ENCODE measurements around the gene STARD3.

Gene STARD3

DNA sequence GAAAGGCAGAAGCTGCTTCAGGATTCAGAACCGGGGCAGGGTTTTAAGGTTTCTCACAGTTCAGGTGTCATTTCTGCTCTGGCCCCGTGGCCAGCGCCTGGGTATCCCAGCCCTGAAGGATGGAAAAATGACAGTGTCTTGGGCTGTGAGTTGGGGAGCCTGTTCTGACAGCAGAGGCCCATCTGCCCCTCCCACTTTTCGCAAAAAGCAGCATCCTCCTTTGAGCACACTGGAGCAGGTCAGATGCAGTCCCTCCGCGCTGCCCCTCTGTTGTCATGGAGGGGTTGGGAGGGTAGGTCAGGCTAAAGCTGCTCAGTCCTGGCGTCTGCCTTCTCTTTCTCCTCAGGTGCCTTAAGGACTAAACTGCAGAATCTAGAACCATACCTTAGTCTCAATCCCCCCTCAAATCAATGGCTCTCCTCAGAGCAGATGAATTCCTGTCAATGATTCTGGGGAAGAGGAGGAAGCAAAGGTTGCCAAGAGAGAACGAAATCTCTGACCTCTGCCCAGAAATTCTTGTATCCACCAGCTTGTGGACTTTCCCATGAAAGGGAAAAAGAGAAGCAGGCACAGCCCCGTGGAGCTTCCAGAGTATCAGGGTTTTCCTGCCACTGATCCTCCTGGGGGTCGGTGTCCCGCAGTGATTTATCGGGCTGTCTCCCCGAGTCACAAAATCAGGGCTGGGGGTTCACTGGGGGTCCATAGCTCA lies 36.5 kb upstream of the STARD3 start:
- Histone ChIP-seq H3K4me3 (ENCODE audit: low read length, poor library complexity, severe bottlenecking) (no peak overlapping the region), H4K20me1 (ENCODE audit: insufficient read depth, low read length, poor library complexity, severe bottlenecking) (no peaks in the 10 kb centered on the region), H3K4me2 (ENCODE audit: low read depth, low read length, poor library complexity, severe bottlenecking) (no peak overlapping the region), H3K9me2 (replicated peaks; ENCODE audit: low read depth, low read length) (no peaks in the 10 kb centered on the region), H3K4me1 (ENCODE audit: insufficient read depth, low read length, poor library complexity, severe bottlenecking) (no peaks in the 10 kb centered on the region), H3K27me3 (ENCODE audit: insufficient read depth, low read length, poor library complexity, severe bottlenecking) (peaks cover 30% of the 10 kb centered on the region), H3K36me3 (ENCODE audit: insufficient read depth, low read length) (no peaks in the 10 kb centered on the region), H3K9ac (ENCODE audit: low read depth, low read length, poor library complexity, severe bottlenecking) (no peak overlapping the region), H2AFZ (ENCODE audit: low read length) (no peak overlapping the region), H3K9me3 (ENCODE audit: insufficient read depth, low read depth, low read length) (no peaks in the 10 kb centered on the region), H3F3A (ENCODE audit: low read depth) (no peaks in the 10 kb centered on the region), H3K79me2 (ENCODE audit: insufficient read depth, low read length) (no peaks in the 10 kb centered on the region)
- no peak for TF ChIP-seq CTCF (conservative IDR thresholded peaks at IDR 0.05; ENCODE audit: low read length)
- TF ChIP-seq EZH2phosphoT487 (IDR thresholded peaks at IDR 0.05; ENCODE audit: borderline replicate concordance): no peak

- H3K36me3 ChIP-seq (ENCODE audit: insufficient read depth, low read length): no peaks in the 10 kb centered on the region
- H3K4me1 ChIP-seq (ENCODE audit: insufficient read depth, low read length, poor library complexity, severe bottlenecking): no peaks in the 10 kb centered on the region
- no peaks in the 10 kb centered on the region for H3K9me3 ChIP-seq (ENCODE audit: insufficient read depth, low read depth, low read length)
- TF ChIP-seq CTCF (conservative IDR thresholded peaks at IDR 0.05; ENCODE audit: low read length) (no peak), EZH2phosphoT487 (IDR thresholded peaks at IDR 0.05; ENCODE audit: borderline replicate concordance) (no peak)
- H2AFZ ChIP-seq (ENCODE audit: low read length): no peak overlapping the region
- no peaks in the 10 kb centered on the region for H3K79me2 ChIP-seq (ENCODE audit: insufficient read depth, low read length)
- peaks cover 30% of the 10 kb centered on the region for H3K27me3 ChIP-seq (ENCODE audit: insufficient read depth, low read length, poor library complexity, severe bottlenecking)
- no peaks in the 10 kb centered on the region for H4K20me1 ChIP-seq (ENCODE audit: insufficient read depth, low read length, poor library complexity, severe bottlenecking)
- H3K4me3 ChIP-seq (ENCODE audit: low read length, poor library complexity, severe bottlenecking): no peak overlapping the region
- H3F3A ChIP-seq (ENCODE audit: low read depth): no peaks in the 10 kb centered on the region
- no peak overlapping the region for H3K9ac ChIP-seq (ENCODE audit: low read depth, low read length, poor library complexity, severe bottlenecking)
- H3K9me2 ChIP-seq (replicated peaks; ENCODE audit: low read depth, low read length): no peaks in the 10 kb centered on the region
- H3K4me2 ChIP-seq (ENCODE audit: low read depth, low read length, poor library complexity, severe bottlenecking): no peak overlapping the region
Observed at GRCh38 chr17:39600997-39601597, 35.8 kb upstream of the STARD3 start.

GRCh38 chr17:39601758-39602532 lies 35.0 kb upstream of the STARD3 start:
- no peaks in the 10 kb centered on the region for H3K4me1 ChIP-seq (ENCODE audit: insufficient read depth, low read length, poor library complexity, severe bottlenecking)
- H3K9me2 ChIP-seq (replicated peaks; ENCODE audit: low read depth, low read length): no peaks in the 10 kb centered on the region
- no peak overlapping the region for H2AFZ ChIP-seq (ENCODE audit: low read length)
- H3K79me2 ChIP-seq (ENCODE audit: insufficient read depth, low read length): no peaks in the 10 kb centered on the region
- H3F3A ChIP-seq (ENCODE audit: low read depth): no peaks in the 10 kb centered on the region
- H3K27me3 ChIP-seq (ENCODE audit: insufficient read depth, low read length, poor library complexity, severe bottlenecking): peaks cover 30% of the 10 kb centered on the region
- no peaks in the 10 kb centered on the region for H3K9me3 ChIP-seq (ENCODE audit: insufficient read depth, low read depth, low read length)
- no peaks in the 10 kb centered on the region for H4K20me1 ChIP-seq (ENCODE audit: insufficient read depth, low read length, poor library complexity, severe bottlenecking)
- no peak overlapping the region for H3K9ac ChIP-seq (ENCODE audit: low read depth, low read length, poor library complexity, severe bottlenecking)
- H3K4me2 ChIP-seq (ENCODE audit: low read depth, low read length, poor library complexity, severe bottlenecking): no peak overlapping the region
- no peak overlapping the region for H3K4me3 ChIP-seq (ENCODE audit: low read length, poor library complexity, severe bottlenecking)
- H3K36me3 ChIP-seq (ENCODE audit: insufficient read depth, low read length): no peaks in the 10 kb centered on the region
- TF ChIP-seq EZH2phosphoT487 (IDR thresholded peaks at IDR 0.05; ENCODE audit: borderline replicate concordance) (no peak), CTCF (conservative IDR thresholded peaks at IDR 0.05; ENCODE audit: low read length) (no peak)
